GM19468 (cell line): ENCODE data around the gene SNED1.
"Not testable (repeated sequence)": the region's sequence is repeated elsewhere in the genome, so short reads cannot be mapped to it uniquely, and the experiment has no call there.

Source experiments
- ATAC-seq: cut with Tn5 transposase; IDR thresholded peaks from one replicate; pipeline ENCODE4 v1.9.1; 2021; ENCODE audit warnings: mild to moderate bottlenecking, moderate library complexity, moderate number of reproducible peaks; ENCODE audit not compliant: unreplicated experiment; ENCODE audit errors: extremely low read depth

SNED1 gene

GRCh38 chr2:241074901-241075540 lies 76.6 kb downstream of the SNED1 start:
- ATAC-seq: no peak

GRCh38 chr2:241080405-241081189 lies 82.2 kb downstream of the SNED1 start:
- no peak for ATAC-seq

- no peak for ATAC-seq
Observed at GRCh38 chr2:241081190-241081642, 82.8 kb downstream of the SNED1 start.

GRCh38 chr2:241081643-241082340 lies 83.4 kb downstream of the SNED1 start:
- ATAC-seq: no peak

GRCh38 chr2:241082341-241083090 lies 84.1 kb downstream of the SNED1 start:
- no peak for ATAC-seq

GRCh38 chr2:241083091-241083415 lies 84.6 kb downstream of the SNED1 start:
- ATAC-seq: no peak

- ATAC-seq: no peak
Observed at GRCh38 chr2:241084856-241085444, 86.5 kb downstream of the SNED1 start.

GRCh38 chr2:241087420-241088268 lies 89.2 kb downstream of the SNED1 start:
- no peak for ATAC-seq

GRCh38 chr2:241088376-241088775 lies 90.0 kb downstream of the SNED1 start:
- no peak for ATAC-seq

- ATAC-seq: no peak
Observed at GRCh38 chr2:241088791-241089732, 90.6 kb downstream of the SNED1 start.

- ATAC-seq: no peak
Observed at GRCh38 chr2:241091201-241091600, 92.8 kb downstream of the SNED1 start.

GRCh38 chr2:241091734-241092445 lies 93.5 kb downstream of the SNED1 start:
- no peak for ATAC-seq

GRCh38 chr2:241092677-241093076 lies 94.3 kb downstream of the SNED1 start:
- ATAC-seq: no peak

- not testable (repeated sequence) for ATAC-seq
Observed at GRCh38 chr2:241093133-241093781, 94.8 kb downstream of the SNED1 start.

GRCh38 chr2:241094172-241094571 lies 95.8 kb downstream of the SNED1 start:
- no peak for ATAC-seq

GRCh38 chr2:241094924-241095420 lies 96.6 kb downstream of the SNED1 start:
- ATAC-seq: no peak
